Coronary artery (tissue), 2 donors: ENCODE data around the gene ABCC5.

Experiments
- DNase-seq: peaks from one replicate; pipeline ENCODE4 v3.0.0-alpha.2; 2017; ENCODE audit warnings: low spot score
- H3K27ac ChIP-seq, 2 donors: fragments of 200-600 bp; sonication (generic); one replicate each; pipeline ENCODE4 v1.5.1; 2016 to 2019
- H3K4me3 ChIP-seq: fragments of 200-600 bp; sonication (generic); 2 replicates; pipeline ENCODE4 v1.5.1; 2016; ENCODE audit warnings: mild to moderate bottlenecking, moderate library complexity
- TF ChIP-seq, protein P1 (sequence below): fragments of 200-600 bp; sonication (generic); IDR thresholded peaks from one replicate; pipeline ENCODE4 v1.5.1; 2019; ENCODE audit warnings: antibody characterized with exemption

ABCC5 gene

DNA sequence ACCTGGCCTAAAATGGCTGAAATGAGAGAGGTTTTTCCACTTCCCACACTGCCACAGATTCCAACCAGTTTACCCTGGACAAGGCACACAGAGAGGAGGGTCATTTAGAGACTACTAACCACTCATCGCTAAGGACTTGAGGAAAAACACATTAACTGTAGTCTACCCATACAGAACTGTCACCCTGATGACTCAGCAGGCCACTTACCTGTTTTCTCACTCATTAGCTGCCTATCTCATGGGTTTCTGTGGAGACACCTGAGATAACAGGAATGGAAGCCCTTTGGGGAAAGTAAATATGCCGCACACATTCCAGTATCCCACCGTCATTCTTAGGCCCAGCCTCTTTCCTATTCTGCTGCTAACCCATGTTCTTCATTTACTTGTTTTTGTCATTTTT, 50.0 kb downstream of the ABCC5 start:
- TF ChIP-seq, protein P1, sequence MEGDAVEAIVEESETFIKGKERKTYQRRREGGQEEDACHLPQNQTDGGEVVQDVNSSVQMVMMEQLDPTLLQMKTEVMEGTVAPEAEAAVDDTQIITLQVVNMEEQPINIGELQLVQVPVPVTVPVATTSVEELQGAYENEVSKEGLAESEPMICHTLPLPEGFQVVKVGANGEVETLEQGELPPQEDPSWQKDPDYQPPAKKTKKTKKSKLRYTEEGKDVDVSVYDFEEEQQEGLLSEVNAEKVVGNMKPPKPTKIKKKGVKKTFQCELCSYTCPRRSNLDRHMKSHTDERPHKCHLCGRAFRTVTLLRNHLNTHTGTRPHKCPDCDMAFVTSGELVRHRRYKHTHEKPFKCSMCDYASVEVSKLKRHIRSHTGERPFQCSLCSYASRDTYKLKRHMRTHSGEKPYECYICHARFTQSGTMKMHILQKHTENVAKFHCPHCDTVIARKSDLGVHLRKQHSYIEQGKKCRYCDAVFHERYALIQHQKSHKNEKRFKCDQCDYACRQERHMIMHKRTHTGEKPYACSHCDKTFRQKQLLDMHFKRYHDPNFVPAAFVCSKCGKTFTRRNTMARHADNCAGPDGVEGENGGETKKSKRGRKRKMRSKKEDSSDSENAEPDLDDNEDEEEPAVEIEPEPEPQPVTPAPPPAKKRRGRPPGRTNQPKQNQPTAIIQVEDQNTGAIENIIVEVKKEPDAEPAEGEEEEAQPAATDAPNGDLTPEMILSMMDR, result no peak
- Histone ChIP-seq H3K4me3 (no peak overlapping the region), H3K27ac (no peak overlapping the region)
- no peak for DNase-seq

DNA sequence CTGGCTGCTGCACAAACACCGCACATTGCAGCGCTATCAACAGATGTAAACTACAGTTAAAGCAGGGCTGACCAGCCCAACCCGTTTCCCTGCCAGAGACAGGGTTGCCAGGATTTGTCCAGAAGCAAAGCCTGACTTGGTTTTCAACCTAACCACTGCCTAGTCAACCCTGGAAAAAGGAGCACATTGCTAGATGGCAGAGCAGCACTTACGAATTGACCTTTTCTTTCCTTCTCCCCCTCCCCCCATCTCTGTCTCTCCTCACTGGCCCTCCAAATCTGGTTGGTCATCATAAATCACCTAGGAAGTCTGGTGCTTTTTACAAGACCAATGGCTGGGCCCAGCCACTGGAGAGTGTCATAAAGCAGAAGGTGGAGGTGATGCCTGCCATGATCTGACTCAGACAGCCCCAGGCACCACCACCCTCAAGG, 51.3 kb downstream of the ABCC5 start:
- DNase-seq, result no peak
- no peak overlapping the region for H3K27ac ChIP-seq
- TF ChIP-seq, protein P1, result no peak
- no peak overlapping the region for H3K4me3 ChIP-seq

DNA sequence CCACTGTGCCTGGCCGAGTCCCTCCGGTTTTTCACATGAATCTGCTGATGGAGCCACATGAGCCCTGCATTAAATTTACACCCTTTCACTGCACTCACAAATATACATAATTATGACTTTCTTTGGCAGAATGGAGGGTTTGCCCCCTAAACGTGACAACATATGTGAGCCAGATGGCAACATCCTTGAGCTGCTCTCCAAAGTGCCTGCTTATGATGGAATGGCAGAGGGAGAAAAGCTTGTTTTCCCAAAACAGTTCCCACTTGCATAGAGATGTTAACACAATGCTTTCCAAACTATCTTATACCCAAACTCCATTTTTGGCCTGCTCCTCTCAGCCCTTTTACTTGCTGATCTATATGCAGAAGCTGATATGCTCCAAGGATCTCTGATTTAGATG, 54.9 kb downstream of the ABCC5 start:
- DNase-seq, result no peak
- H3K27ac ChIP-seq, result no peak overlapping the region
- TF ChIP-seq, protein P1, result no peak
- H3K4me3 ChIP-seq, result no peak overlapping the region

DNA sequence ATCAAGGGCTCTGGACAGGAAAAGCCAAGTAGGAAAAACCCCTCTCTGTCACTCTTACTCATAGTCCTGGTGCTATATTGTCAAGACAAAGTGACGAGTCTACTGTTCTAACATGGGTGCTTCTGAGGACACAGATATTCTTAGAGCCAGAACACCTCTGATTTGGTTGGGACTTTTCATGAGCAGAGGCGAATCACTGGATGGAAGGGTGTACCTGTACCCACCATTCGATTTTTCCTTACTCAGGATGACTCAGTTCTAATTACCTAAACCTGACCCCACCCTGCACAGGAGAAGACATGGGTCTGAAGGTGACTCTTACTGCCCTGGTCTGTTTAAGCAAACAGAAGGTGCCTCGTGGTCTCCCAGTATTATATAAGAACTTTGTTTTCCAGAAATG, 58.5 kb downstream of the ABCC5 start:
- no peak for DNase-seq
- Histone ChIP-seq H3K4me3 (no peak overlapping the region), H3K27ac (no peak overlapping the region)
- TF ChIP-seq, protein P1, result no peak

DNA sequence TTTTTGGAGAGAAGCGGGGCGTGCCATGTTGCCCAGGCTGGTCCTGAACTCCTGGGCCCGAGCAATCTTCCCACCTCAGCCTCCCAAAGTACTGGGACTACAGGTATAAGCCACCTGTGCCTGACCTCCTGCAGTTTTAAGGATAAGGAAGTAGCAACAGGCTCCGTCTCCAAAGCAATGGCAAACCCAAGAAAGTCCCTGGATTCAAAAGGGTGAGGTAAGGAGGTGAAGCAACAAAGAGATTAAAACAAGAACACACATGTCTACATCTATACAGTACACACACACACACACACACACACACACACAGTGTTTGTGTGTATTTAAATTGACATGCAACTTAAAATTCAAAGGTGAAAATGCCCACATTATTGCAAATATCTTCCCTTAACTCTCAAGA, 58.9 kb downstream of the ABCC5 start:
- Histone ChIP-seq H3K27ac (no peak overlapping the region), H3K4me3 (no peak overlapping the region)
- DNase-seq, result no peak
- TF ChIP-seq, protein P1, result no peak

DNA sequence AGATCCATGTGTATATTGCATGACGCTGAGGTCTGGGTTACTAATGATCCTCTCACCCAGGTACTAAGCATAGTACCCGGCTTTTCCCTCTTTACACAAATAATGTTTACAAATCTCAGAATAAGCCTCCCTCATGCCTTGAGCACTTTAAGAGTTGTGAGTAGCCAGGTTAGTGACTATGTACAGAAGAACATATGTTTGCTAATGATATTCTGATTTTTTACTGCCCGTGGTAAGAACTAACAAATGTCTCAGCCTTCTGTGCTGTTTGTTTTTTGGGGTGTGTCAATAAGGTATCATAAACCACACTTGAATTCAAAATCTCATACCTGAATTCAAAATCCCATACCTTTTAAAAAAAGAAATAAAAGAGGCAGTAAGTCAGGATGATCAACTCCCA, 59.5 kb downstream of the ABCC5 start:
- TF ChIP-seq, protein P1, result no peak

DNA sequence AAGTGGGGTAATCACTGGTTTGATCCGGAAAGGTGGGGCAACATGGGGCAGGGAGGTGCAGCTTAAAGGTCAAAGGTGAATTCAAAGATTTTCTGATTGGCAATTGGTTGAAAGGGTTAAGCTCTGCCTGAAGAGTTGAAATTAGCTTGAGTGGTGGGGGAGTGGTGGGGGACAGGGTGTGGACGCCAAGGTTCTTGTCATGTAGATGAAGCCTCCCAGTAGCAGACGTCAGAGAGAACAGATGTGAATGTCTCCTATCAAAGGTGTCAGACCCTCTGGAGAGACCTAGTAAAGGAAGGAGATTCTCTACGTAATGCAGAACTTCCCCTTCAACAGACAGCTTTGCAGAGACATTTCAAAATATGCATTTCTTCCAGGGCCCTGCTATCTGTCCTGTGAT, 62.8 kb downstream of the ABCC5 start:
- no peak for DNase-seq
- Histone ChIP-seq H3K27ac (no peak overlapping the region), H3K4me3 (no peak overlapping the region)
- TF ChIP-seq, protein P1, result no peak

More for the DNA sequence above, 59.5 kb downstream of the ABCC5 start:
- no peak overlapping the region for H3K27ac ChIP-seq
- no peak overlapping the region for H3K4me3 ChIP-seq
- no peak for DNase-seq
